Hypothalamus (tissue), 51 donors: ENCODE data around the gene LRRFIP1.

Experiments
- DNase-seq, 51 donors: peaks; one replicate each; lab custom pipeline; 2025; lab: John Stamatoyannopoulos, UW

LRRFIP1 gene

DNA sequence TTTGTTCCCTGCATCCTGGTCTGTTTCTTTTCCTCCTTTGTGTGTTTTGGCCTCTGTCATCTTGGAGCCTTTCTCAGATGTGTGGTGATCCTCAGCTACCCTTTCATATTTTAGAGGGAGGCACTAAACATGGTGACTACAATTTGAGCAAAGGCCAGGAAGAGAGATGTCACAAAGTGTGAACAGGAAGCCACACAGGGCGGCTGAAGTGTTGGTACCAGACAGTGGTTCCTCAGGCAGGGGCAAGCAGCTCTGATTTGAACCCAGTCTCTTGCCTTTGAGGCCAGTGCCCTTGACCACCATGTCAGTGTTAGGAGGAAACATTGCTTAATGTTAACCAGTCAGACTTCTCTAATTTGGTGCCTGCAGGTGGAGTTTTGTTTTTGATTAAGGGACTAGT, 9.2 kb downstream of the LRRFIP1 start:
- no peak for DNase-seq

DNA sequence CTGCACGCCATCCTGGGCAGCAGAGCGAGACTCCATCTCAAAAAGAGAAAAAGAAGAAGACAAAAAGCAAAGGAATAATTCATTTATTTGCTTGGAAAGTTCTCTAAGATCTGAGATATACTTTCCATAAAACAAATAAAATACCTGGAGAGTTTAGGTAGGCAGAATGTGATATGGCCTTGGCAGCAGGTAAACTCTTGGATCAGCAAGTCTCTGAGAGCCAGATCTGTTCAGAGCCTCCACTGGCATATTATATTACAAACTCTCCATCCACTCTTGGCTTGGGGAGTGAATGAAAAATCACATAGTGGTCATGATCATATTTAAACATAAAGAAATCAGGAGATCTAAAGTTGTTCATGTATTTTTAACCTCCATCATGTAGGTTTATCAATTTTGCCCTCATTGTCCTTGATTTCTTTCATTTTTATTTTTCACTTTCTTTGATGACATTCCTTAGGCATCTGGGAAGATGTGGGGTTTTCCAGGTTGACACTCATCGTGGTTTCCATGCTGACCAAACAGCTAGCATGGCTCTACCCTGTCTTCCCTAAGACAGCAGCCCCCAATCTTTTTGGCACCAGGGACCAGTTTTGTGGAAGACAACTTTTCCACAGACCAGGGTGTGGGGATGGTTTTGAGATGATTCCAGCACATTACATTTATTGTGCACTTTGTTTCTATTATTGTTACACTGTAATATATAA, 10.2 kb downstream of the LRRFIP1 start:
- no peak for DNase-seq

DNA sequence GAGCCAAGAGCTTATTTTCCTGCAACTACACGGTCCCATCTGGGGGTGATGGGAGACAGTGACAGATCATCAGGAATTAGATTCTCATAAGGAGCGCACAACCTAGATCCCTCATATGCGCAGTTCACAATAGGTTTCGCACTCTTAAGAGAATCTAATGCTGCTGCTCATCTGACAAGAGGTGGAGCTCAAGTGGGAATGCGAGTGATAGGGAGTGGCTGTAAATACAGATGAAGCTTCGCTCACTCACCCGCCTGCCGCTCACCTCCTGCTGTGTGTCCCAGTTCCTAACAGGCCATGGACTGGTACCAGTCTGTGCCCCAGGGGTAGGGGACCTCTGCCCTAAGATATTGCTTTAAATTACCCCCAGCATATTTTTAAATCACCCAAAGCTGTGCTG, 10.8 kb downstream of the LRRFIP1 start:
- no peak for DNase-seq

DNA sequence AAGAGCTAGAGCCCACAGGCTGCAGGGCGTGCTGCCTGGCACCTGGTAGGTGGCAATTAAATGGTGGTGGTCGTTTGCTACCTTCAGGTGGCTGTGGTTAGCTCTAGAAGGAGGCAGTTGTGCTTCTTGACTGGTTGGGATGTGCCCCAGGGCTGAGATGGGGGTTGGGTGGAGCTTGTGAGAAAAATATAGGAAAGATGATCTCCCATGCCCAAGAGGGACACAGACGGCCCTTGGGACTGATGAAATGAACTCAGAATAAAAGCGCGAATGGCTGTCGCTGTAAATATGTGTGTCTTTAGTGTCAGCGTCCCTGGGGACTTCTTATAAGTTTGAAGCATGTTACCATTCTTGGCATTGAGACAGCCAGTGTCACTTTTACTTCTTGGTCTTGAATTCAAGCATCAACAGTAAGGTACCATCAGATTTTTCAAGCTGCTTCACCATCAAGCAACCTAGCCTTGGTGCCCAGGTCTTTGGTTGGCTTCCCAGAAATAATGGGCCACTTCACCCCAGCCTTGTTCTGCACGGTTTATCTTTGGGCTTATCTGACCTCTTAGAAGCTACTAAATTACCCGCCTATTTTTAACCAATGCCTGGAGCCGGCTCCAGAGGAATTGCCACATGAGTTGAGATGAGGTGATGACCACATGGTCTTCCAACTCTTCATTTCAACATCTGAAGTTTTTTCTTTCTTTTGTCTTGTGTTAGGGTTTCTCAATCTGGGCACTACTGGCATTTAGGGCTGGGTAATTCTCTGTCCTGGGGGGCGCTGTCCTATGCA, 11.9 kb downstream of the LRRFIP1 start:
- DNase-seq, result no peak

DNA sequence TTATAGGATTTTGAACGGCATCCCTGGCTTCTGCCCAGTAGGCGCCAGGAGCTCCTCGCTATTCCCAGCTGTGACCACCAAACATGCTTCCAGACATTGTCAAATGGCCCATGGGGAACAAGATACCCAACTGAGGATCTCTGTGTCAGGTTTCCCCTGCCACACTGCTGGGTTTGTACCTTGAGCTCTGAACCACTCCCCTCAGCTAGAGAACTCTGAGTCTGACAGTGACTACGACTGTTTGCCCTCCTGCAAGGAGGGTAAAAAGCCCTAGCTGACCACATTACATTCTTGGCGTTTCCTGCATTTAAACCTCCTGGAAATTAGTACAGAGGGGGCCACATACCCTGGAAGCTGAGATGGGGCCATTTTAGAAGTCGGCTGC, 12.4 kb downstream of the LRRFIP1 start:
- no peak for DNase-seq

DNA sequence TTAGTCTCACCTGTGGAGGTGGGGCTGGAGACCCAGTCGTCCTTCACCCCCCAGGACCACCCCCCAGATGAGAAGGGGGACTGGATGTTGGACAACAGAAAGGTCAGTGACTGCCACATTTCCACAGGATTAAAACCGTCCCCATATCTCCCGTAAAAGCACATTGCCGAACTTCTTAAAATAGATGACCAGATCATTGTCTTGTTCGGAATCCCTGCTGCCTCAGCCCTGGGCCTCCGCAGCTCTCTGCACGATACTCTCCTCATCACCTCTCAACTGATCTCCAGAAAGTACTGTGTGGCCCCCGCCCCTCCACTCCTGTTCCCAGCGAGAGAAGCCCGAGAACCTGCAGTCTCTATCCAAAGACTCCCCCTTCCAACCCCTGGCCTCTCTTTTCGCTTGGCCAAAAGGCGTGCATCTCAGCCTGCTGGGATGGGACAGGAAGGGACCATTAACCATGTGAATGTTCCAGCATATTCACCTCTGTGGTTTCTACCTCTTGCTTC, 13.2 kb downstream of the LRRFIP1 start:
- no peak for DNase-seq

DNA sequence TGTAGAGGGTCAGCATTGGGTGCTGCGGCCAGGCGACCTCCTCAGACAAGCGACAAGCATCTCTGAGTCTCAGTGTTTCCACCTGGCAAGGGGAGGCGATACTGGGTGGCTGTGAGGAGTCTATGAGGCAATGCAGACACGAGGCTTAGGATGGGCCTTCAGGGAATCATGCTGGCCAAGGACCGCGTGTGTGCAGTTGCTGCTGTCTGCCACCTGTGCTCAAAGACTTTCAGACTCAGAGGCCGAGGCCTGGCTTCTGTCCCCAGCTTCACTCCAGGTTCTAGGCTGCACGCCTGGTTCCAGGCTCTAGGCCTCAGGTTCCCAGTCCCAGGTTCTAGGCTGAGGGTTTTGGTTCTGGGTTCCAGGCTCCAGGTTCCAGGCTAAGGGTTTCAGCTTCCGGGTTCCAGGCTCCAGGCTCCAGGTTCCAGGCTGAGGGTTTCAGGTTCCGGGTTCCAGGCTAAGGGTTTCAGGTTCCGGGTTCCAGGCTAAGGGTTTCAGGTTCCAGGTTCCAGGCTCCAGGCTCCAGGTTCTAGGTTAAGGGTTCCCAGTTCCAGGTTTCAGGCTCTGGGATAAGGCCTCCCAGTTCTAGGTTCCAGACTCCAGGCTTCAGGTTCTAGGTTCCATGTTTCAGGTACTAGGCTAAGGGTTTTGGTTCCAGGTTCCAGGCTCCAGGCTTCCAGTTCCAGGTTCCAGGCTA, 14.8 kb downstream of the LRRFIP1 start:
- DNase-seq, result no peak

DNA sequence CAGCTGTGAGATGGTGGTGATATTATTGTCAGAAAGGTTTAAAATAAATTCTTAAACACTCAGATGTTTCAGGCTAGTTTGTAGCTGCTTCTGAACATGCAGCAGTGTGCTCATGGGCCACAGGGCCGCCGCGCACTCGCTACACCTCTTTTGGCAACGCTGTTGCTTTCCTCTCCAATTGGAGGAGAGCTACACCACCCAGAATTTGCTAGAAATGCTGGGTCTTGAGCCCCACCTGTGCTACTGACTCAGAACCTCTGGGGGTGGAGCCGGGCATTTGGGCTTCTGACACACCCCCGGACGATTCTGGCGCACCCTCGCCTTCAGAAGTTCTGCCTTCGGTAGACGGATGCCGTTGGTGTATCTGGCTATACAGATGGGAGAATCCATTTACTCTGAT, 15.7 kb downstream of the LRRFIP1 start:
- DNase-seq, result no peak

DNA sequence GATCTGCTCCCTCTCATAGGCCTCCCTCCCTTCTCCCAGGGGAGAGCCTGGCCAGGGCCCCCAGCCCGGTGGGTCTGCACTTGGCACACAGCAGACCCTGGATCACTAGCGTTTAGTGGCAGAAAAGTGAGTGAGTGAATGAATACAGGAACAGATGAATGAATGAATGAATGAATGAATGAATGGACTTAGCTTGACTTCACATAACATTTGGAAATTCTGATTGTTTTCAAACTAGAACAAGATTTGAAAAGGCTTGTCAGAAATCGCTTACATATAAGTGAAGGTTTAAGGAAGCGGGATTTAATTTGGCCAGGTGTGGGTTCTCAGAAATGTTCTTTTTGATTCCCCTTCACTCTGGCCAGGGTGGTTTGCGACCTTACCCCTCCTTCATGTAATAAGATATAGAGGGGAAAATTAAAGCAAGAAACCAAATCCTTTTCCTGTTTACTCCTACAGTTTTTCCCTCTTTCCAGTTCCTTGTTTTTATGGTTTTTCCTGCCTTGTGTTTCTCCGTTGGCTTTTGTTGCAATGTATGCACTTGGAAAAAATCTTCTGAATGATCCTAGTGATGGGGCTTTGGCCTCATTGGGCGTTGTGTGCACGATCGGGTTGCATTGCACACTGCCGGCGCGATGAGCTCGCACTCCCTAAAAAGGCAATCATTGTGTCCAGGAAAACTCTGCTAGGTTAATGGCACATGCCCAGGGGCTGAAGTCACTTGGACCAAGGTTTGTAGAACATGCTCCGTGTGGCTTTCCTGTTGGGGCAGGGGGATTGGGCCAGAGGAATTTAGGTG, 16.4 kb downstream of the LRRFIP1 start:
- no peak for DNase-seq

DNA sequence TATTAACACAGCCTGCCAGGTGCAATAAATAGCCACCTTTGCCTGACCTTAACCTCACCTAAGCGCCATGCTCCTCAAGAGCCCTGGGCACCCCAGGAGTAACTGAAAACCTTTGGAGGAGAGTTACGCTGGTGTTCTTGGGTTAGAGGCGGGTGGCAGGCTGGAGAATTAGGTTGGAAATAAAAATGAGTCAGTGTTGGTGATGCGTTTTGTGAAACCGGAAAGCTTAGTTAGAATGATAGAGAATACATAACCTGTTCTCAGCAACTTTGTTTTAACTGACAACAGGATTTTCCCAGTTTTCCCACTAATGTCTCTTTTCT, 17.0 kb downstream of the LRRFIP1 start:
- DNase-seq, result no peak

DNA sequence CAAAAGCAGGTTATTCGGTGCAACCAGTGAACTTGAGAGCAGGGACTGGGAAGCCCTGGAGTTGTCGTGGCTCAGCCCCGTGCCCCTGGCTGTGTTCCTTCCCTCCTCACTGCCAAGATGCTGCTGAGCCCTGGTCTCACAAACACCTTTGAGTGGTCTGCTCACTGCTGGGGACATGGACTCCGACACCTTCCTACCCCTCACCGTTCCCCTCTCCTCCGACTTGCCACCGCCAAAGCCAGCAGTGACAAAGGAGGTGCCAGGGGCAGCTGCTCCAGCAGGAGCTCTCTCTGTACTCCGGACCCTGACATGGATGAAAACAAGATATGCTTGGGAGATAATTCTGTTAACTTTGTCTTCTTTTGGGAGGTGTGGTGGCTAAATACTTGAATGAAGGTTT, 17.9 kb downstream of the LRRFIP1 start:
- DNase-seq, result no peak

DNA sequence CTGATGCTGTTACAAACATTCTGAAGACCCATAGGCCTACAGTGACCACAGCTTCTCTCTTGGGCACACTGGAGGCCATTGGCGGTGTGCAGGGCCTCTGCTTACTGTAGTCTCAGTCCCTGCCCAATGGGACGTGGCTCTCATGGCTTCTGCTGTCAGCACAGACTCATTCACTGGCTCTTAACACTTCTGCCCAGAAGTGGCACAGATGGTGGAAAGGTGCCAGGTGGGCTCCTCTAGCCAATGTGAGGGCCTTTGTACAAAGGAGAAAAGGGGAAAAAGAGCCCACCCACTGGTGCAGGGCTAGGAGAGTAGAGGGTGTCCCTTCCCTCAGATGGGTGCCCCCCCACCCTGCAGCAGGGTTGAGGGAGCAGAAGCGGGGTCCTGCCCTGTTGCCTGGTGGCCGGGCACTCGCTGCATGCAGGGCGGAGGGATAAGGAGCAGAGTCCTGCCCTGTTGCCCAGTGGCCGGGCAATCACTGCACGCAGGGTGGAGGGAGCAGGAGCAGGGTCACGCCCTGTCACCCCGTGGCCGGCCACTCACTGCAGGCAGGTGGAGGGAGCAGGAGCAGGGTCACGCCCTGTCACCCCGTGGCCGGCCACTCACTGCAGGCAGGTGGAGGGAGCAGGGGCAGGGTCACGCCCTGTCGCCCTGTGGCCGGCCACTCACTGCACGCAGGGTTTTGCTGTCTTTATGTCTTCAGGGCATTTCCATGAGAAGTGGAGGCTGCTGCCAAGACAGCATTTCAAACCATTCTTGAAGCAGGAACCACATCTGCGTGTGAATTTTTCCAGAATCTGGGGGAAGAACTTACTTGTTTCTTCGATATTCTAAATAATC, 20.0 kb downstream of the LRRFIP1 start:
- no peak for DNase-seq

DNA sequence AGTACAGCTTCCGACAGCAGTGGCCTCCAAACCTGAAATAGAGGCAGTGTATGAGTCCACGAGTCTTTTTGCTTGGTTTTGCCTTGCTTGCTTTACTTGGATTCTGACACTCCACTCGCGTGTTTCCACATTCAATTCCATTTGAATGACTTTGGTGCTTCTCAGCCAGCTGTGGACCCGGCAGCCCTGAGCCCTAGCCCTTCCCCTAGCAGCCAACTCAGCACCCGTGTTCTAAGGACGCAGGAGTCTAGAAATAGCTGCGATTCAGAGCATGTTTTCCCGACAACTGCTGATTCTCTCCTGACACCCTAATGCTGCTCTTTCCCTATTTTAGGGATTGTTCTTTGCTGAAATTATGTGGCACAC, 20.6 kb downstream of the LRRFIP1 start:
- no peak for DNase-seq

DNA sequence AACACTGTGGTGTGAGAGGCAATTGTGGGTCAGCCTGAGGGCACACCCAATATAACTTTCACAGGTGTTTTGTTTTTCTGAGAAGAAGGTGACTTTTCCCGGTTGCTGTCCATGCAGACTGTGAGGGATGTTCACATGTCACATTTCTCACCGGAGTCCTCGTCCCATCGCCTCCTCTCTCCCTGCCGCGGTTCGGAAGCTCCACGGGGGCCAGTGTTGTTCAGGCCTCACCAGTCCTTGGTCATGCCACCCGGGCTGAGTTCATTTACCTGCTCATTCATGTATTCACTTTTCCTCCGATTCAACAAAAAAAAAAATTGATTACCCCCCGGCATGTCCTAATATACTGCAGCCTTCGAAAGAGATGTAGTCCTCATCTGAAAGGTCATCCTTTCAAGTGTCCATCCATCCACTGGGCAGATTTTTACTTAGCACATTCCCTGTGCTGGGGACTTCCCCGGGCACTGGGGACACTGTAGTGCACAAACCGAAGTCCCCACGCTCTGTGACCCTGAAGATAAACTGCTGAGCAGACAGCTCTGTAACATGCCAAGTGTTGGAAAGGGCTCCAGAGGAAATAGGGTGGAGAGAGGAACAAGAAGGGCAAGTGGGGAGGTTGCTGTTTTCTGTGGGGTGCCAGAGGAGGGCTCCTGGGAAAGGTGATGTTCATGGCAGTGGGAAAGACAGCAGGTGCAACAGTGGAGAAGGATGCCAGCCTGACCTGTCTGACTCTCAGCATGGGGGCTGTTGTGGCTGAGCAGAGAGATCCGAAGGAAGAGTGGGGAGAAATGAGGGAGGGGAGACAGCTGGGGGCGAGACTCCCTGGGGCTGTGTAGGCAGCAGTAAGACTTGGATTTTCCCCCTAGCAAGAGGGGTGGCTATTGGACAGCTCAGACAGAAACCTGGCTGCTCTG, 22.4 kb downstream of the LRRFIP1 start:
- DNase-seq, result no peak

DNA sequence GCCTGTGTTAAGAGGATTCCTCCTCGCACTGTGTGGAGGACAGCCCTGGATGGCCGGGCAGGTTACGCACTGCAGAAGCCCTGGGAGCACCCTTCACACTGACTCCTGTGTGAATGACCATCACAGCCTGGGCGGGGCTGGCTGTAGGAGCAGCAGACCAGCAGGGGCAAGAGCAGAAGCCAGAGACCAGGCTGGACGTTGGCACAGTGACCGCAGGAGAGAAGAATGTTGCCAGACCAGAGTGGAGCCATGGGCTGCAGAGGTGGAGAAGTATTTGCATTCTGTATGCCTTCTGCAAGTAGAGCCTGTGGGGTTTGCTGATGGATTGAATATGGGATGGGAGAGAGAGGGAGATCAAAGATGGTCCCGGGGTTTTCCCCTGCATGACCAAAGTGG, 23.1 kb downstream of the LRRFIP1 start:
- DNase-seq, result no peak

DNA sequence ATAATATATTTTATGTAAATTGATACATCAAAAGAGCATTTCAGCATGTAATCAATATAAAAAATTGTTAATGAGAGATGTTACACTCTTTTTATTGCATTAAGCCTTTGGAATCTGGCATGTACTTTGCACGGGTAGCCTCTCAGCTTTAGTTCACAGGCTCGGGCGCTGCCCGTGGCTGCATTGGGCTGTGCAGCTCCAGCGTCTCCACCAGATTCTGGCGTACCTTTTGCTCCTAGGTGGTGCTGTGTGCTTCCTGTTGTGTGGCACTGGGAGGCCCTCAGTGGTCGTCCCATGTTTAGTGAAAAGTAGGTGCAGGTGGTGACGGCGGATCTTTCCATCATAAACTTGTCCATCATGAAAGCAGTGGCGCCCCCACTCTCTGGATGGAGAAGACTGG, 24.4 kb downstream of the LRRFIP1 start:
- DNase-seq, result no peak

DNA sequence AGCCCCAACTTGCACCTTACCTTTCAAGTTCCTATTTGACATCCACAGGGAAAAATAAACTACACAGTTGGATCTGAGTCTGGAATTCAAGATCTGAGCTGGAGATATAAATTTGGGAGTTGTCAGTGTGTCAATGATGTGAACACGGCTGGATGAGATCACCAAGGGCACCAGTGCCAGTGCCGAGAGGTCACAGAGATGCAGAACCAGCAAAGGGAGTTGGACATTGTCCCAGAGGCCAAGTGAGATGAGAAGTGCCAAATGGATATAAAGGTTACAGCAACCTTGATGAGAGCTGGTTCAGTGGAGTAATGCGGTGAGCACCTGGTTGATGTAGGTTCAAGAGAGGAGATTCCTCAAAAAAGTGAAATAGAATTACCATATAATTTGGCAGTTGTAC, 24.8 kb downstream of the LRRFIP1 start:
- no peak for DNase-seq

DNA sequence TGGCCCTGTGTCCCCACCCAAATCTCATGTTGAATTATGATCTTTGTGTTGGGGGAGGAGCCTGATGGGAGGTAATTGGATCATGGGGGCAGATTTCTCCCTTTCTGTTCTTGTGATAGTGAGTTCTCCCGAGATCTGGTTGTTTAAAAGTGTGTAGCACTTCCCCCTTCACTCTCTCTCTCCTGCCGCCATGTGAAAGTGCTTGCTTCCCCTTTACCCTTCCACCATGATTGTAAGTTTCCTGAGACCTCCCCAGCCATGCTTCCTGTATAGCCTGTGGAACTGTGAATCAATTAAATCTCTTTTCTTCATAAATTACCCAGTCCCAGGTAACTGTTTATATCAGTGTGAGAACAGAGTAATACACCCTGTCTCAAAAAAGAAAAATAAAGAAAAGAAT, 25.5 kb downstream of the LRRFIP1 start:
- DNase-seq, result no peak
